HCT116 (cell line): Measurements from ENCODE around the gene ABHD17C. TPM values are rescaled to one million over a fixed set of nuclear protein-coding genes. Genes with fewer than 3 reads are reported as not detected.

ENCODE experiments used
- ATAC-seq: fragments of 200-7000 bp; cut with Tn5 transposase; 2 replicates; pipeline ENCODE4 v1.9.1; 2020; ENCODE audit warnings: mild to moderate bottlenecking, moderate library complexity
- BruUV-seq: library from RNA; stranded (reverse); fragments of 400-500 nt; replicated peaks from 2 replicates; lab custom pipeline; 2021; lab: Mats Ljungman, UMichigan
- CTCF ChIA-PET: fragments of 300-600 bp; sonication (Branson Sonifier 250); formaldehyde crosslinking; loops from one replicate; lab custom pipeline; 2021; ENCODE audit warnings: antibody characterized with exemption; lab: Charles Lee
- POLR2A ChIA-PET: fragments of 300-600, 350-600 bp; sonication (Branson Sonifier 250); formaldehyde crosslinking; loops from one replicate; lab custom pipeline; 2021; ENCODE audit warnings: antibody characterized with exemption; lab: Charles Lee
- RAD21 ChIA-PET, 2 experiments: fragments of 300-600 bp; sonication (Branson Sonifier 250); formaldehyde crosslinking; loops; one replicate each; lab custom pipeline; 2023; ENCODE audit warnings: low total read pairs in 2 of 2; ENCODE audit not compliant: uncharacterized antibody in 2 of 2, unreplicated experiment in 2 of 2, low non-redundant PET in 1 of 2; lab: Charles Lee
- DNase-seq: peaks from one replicate; pipeline ENCODE4 v3.0.0-alpha.2; 2010; ENCODE audit warnings: low read depth, low spot score
- H2AFZ ChIP-seq: fragments of 200-600 bp; shearing (Covaris generic), sonication (generic); 2 replicates; pipeline ENCODE4 v1.6.1; 2017; ENCODE audit warnings: low read depth, mixed run types, mixed read lengths, antibody characterized with exemption, low read length; ENCODE audit not compliant: poor library complexity, severe bottlenecking
- H3K27ac ChIP-seq: 2 replicates; pipeline ENCODE4 v1.5.1; 2012; ENCODE audit warnings: low read depth, low read length
- H3K27me3 ChIP-seq: fragments of 200-600 bp; sonication (generic); 2 replicates; pipeline ENCODE4 v1.6.1; 2016; ENCODE audit warnings: mixed run types, low read length, mixed read lengths; ENCODE audit not compliant: insufficient read depth
- H3K36me3 ChIP-seq, 2 experiments: fragments of 200-500 bp in 1 of 2; fragments of 200-600 bp in 1 of 2; sonication (Bioruptor generic) in 1 of 2; sonication (generic) in 1 of 2; 2 replicates each; pipeline versions ENCODE4 v1.5.1 to v1.6.1; 2014 to 2016; ENCODE audit warnings: low read length in 2 of 2, inconsistent platforms in 1 of 2, mixed read lengths in 1 of 2, mixed run types in 1 of 2; ENCODE audit not compliant: insufficient read depth in 2 of 2, control insufficient read depth in 1 of 2
- H3K4me1 ChIP-seq, 2 experiments: fragments of 200-600 bp in 1 of 2; sonication (generic) in 1 of 2; 2 replicates each; pipeline versions ENCODE4 v1.5.1 to v1.6.1; 2012 to 2017; ENCODE audit warnings: low read length in 2 of 2, inconsistent platforms in 1 of 2, mild to moderate bottlenecking in 1 of 2, mixed read lengths in 1 of 2, mixed run types in 1 of 2, moderate library complexity in 1 of 2; ENCODE audit not compliant: insufficient read depth in 2 of 2, control insufficient read depth in 1 of 2
- H3K4me2 ChIP-seq: fragments of 200-600 bp; sonication (generic); 2 replicates; pipeline ENCODE4 v1.6.1; 2017; ENCODE audit warnings: mixed run types, low read length, mixed read lengths
- H3K4me3 ChIP-seq, 2 experiments: fragments of 200-600 bp in 1 of 2; sonication (generic) in 1 of 2; replicated peaks in 1 of 2; 2 replicates each; pipeline ENCODE4 v1.5.1; 2011 to 2016; ENCODE audit warnings: low read length in 2 of 2, control low read depth in 1 of 2, low read depth in 1 of 2, mild to moderate bottlenecking in 1 of 2, mixed read lengths in 1 of 2, mixed run types in 1 of 2
- H3K79me2 ChIP-seq: fragments of 200-600 bp; sonication (generic); 2 replicates; pipeline ENCODE4 v1.6.1; 2017; ENCODE audit warnings: mild to moderate bottlenecking, mixed run types, low read length, moderate library complexity, mixed read lengths; ENCODE audit not compliant: insufficient read depth
- H3K9ac ChIP-seq: fragments of 200-600 bp; sonication (generic); 2 replicates; pipeline ENCODE4 v1.6.1; 2016; ENCODE audit warnings: low read length, mixed read lengths
- H3K9me2 ChIP-seq: fragments of 200-600 bp; sonication (generic), shearing (Covaris generic); 2 replicates; pipeline ENCODE4 v1.6.1; 2017; ENCODE audit warnings: mixed run types, mild to moderate bottlenecking, moderate library complexity; ENCODE audit not compliant: insufficient read depth
- H3K9me3 ChIP-seq, 2 experiments: fragments of 200-500 bp in 1 of 2; fragments of 200-600 bp in 1 of 2; sonication (Bioruptor generic) in 1 of 2; sonication (generic) in 1 of 2; 2 replicates each; pipeline ENCODE4 v1.6.1; 2014 to 2017; ENCODE audit warnings: low read length in 2 of 2, mixed read lengths in 2 of 2, inconsistent platforms in 1 of 2, low read depth in 1 of 2, mild to moderate bottlenecking in 1 of 2, mixed run types in 1 of 2, moderate library complexity in 1 of 2; ENCODE audit not compliant: control insufficient read depth in 1 of 2, insufficient read depth in 1 of 2
- H4K20me1 ChIP-seq: fragments of 200-600 bp; sonication (generic), shearing (Covaris generic); 2 replicates; pipeline ENCODE4 v1.6.1; 2017; ENCODE audit warnings: mixed run types, mild to moderate bottlenecking, moderate library complexity; ENCODE audit not compliant: insufficient read depth
- ATF3 ChIP-seq: IDR thresholded peaks from 2 replicates; pipeline ENCODE4 v1.6.1; 2012
- CEBPB ChIP-seq: IDR thresholded peaks from 2 replicates; pipeline ENCODE4 v1.6.1; 2012; ENCODE audit warnings: low read depth
- ELF1 ChIP-seq: IDR thresholded peaks from 2 replicates; pipeline ENCODE4 v1.6.1; 2012; ENCODE audit warnings: low read depth, borderline replicate concordance
- EZH2 ChIP-seq: fragments of 200-600 bp; sonication (generic); IDR thresholded peaks from 2 replicates; pipeline ENCODE4 v1.6.1; 2017; ENCODE audit warnings: antibody characterized with exemption, mixed run types
- EZH2phosphoT487 ChIP-seq: fragments of 200-600 bp; IDR thresholded peaks from 2 replicates; pipeline ENCODE4 v1.6.1; 2018; ENCODE audit warnings: antibody characterized with exemption, borderline replicate concordance
- POLR2A ChIP-seq: IDR thresholded peaks from 2 replicates; pipeline ENCODE4 v1.7.0; 2011; ENCODE audit warnings: borderline replicate concordance; ENCODE audit not compliant: insufficient read depth, insufficient read length; ENCODE audit errors: extremely low read depth
- POLR2AphosphoS5 ChIP-seq: IDR thresholded peaks from 2 replicates; pipeline ENCODE4 v1.6.1; 2011; ENCODE audit warnings: mild to moderate bottlenecking, low read depth, low read length, moderate library complexity
- RAD21 ChIP-seq: IDR thresholded peaks from 2 replicates; pipeline ENCODE4 v1.6.1; 2012; ENCODE audit warnings: low read depth, mild to moderate bottlenecking
- SIN3A ChIP-seq: IDR thresholded peaks from 2 replicates; pipeline ENCODE4 v1.6.1; 2012; ENCODE audit warnings: low read depth
- TCF7L2 ChIP-seq: IDR thresholded peaks from 2 replicates; pipeline ENCODE4 v1.7.0; 2011; ENCODE audit warnings: borderline replicate concordance, inconsistent platforms; ENCODE audit not compliant: insufficient read depth, insufficient read length; ENCODE audit errors: extremely low read depth
- YY1 ChIP-seq: IDR thresholded peaks from 2 replicates; pipeline ENCODE4 v1.6.1; 2011; ENCODE audit warnings: low read length, low read depth, moderate library complexity, mild to moderate bottlenecking; ENCODE audit not compliant: insufficient replicate concordance; ENCODE audit errors: extremely low read depth
- ZBTB33 ChIP-seq: IDR thresholded peaks from 2 replicates; pipeline ENCODE4 v1.6.1; 2011; ENCODE audit warnings: mild to moderate bottlenecking, low read length, moderate library complexity; ENCODE audit not compliant: insufficient replicate concordance; ENCODE audit errors: extremely low read depth
- ZNF274 ChIP-seq: fragments of 200-500 bp; sonication (Bioruptor generic); IDR thresholded peaks from 2 replicates; pipeline ENCODE4 v1.6.1; 2014; ENCODE audit warnings: mild to moderate bottlenecking, low read depth, low read length, inconsistent platforms
- intact Hi-C: fragments of 100-400 bp; cut with micrococcal nuclease; formaldehyde crosslinking; loops from 2 replicates; pipeline ENCODE4 v1.10.0; 2022
- total RNA-seq: library from RNA; stranded (reverse); gene quantifications from one replicate; pipeline ENCODE4 v1.2.1, GENCODE V29; 2021; ENCODE audit not compliant: unreplicated experiment
- TF ChIP-seq, protein P1 (sequence below): IDR thresholded peaks from 2 replicates; pipeline ENCODE4 v1.6.1; 2012; ENCODE audit warnings: low read depth

The ABHD17C gene
- total RNA-seq, 1 experiment from 2014 or later = 27.9 TPM

DNA sequence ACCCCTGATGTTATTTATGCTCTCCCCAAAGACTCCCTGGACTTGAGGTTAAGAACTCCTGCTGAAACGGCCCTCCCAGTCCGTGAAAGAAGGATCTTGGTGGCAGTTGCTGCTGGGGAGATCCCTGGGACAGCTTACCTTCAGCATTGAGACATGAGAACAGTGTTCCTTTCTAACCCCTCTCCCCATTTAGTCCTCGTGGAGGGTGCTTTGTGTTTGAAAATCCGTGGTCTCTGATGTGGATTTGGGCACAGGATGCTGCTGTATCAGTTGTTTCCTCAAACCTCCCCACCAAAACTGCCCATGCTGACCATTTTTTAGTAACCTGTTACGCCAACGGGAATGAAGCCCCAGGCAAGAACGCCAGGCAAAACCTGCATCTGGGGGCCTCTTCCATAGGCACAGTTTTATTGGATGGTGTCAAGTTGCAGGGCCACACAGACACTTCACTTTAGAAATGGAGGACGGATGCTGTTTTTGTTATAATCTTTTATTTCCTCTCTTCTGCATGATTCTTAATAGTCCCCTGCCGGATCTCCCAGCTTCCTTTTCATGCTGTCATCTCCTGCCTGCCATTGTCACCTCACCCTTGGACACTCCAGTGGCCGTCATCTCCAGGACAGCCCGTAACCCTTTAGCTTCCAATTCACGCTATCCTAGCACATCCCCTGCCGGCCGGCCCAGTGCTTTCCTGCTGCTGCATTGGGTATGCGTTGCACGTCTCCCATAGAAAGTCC is 52.4 kb downstream of the ABHD17C start:
- BruUV-seq = no TSS peak
- intact Hi-C loops = no loop called here
- peak; percentile 7; the same call in 1 of the 2 replicates for TF ChIP-seq RAD21
- TF ChIP-seq EZH2 = no peak

DNA sequence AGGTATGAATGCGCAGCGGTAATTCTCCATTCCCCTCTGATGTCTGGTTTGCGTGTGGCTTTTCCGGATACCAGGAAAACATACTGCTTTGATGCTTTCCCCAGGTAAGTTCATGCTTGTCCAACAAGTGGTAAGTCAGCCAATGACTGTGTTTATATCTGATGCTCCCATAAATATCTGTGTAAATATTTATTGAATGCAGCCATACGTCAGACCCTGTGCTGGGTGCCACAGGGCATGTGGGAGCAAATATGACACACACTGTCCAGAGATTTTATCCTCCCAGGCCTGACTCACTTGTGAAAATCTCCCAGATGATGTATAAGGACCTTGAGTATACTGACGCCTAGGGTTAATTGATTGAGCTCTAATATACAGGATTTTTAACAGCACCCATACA is 54.5 kb downstream of the ABHD17C start:
- Histone ChIP-seq H3K9me3 (no peaks in the 10 kb centered on the region), H3K4me3 (no peak overlapping the region), H3K4me2 (no peak overlapping the region), H4K20me1 (no peaks in the 10 kb centered on the region; the same call in 1 of the 2 replicates), H3K9me2 (no peaks in the 10 kb centered on the region), H3K27me3 (no peaks in the 10 kb centered on the region), H3K4me1 (no peaks in the 10 kb centered on the region), H3K27ac (no peak overlapping the region), H3K79me2 (peaks cover 39% of the 10 kb centered on the region), H3K9ac (no peak overlapping the region), H3K36me3 (peaks cover 11 to 12% of the 10 kb centered on the region in 2 experiments; a peak in 3 of 4 replicates), H2AFZ (no peak overlapping the region)
- ATAC-seq (no peak), DNase-seq (no peak)
- RAD21 ChIA-PET = no interaction called here
- POLR2A ChIA-PET = no interaction called here
- intact Hi-C loops = no loop called here
- CTCF ChIA-PET = no interaction called here
- no TSS peak for BruUV-seq
- TF ChIP-seq EZH2phosphoT487 = no peak
- TF ChIP-seq YY1 = no peak
- TF ChIP-seq ZNF274 = no peak
- no peak for TF ChIP-seq POLR2AphosphoS5
- TF ChIP-seq TCF7L2 = no peak
- no peak for TF ChIP-seq CEBPB
- TF ChIP-seq, protein P1, sequence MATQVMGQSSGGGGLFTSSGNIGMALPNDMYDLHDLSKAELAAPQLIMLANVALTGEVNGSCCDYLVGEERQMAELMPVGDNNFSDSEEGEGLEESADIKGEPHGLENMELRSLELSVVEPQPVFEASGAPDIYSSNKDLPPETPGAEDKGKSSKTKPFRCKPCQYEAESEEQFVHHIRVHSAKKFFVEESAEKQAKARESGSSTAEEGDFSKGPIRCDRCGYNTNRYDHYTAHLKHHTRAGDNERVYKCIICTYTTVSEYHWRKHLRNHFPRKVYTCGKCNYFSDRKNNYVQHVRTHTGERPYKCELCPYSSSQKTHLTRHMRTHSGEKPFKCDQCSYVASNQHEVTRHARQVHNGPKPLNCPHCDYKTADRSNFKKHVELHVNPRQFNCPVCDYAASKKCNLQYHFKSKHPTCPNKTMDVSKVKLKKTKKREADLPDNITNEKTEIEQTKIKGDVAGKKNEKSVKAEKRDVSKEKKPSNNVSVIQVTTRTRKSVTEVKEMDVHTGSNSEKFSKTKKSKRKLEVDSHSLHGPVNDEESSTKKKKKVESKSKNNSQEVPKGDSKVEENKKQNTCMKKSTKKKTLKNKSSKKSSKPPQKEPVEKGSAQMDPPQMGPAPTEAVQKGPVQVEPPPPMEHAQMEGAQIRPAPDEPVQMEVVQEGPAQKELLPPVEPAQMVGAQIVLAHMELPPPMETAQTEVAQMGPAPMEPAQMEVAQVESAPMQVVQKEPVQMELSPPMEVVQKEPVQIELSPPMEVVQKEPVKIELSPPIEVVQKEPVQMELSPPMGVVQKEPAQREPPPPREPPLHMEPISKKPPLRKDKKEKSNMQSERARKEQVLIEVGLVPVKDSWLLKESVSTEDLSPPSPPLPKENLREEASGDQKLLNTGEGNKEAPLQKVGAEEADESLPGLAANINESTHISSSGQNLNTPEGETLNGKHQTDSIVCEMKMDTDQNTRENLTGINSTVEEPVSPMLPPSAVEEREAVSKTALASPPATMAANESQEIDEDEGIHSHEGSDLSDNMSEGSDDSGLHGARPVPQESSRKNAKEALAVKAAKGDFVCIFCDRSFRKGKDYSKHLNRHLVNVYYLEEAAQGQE = no peak
- no peak for TF ChIP-seq ELF1
- TF ChIP-seq ZBTB33 = no peak
- no peak for TF ChIP-seq POLR2A
- TF ChIP-seq SIN3A = no peak
- TF ChIP-seq ATF3 = no peak

More for the DNA sequence above, 52.4 kb downstream of the ABHD17C start:
- CTCF ChIA-PET = no interaction called here
- Histone ChIP-seq H3K4me1 (no peaks in the 10 kb centered on the region), H3K4me2 (no peak overlapping the region), H3K27ac (no peak overlapping the region), H3K27me3 (no peaks in the 10 kb centered on the region), H3K9me3 (no peaks in the 10 kb centered on the region), H2AFZ (no peak overlapping the region), H3K36me3 (peaks cover 4 to 9% of the 10 kb centered on the region in 2 experiments; a peak in 3 of 4 replicates), H3K4me3 (no peak overlapping the region), H3K9me2 (no peaks in the 10 kb centered on the region), H3K9ac (no peak overlapping the region), H3K79me2 (peaks cover 51% of the 10 kb centered on the region), H4K20me1 (no peaks in the 10 kb centered on the region; the same call in 1 of the 2 replicates)
- no peak for ATAC-seq
- no peak for DNase-seq
- POLR2A ChIA-PET = no interaction called here
- RAD21 ChIA-PET = no interaction called here
